OCI-LY7 (cell line): ENCODE data around the gene KIF3C.

Source experiments
- EZH2phosphoT487 ChIP-seq: fragments of 200-600 bp; sonication (generic); IDR thresholded peaks from 2 replicates; pipeline ENCODE4 v1.6.1; 2018; ENCODE audit warnings: low read depth, borderline replicate concordance, mild to moderate bottlenecking, mixed run types, antibody characterized with exemption, low read length, moderate library complexity, mixed read lengths
- TF ChIP-seq, protein P1 (sequence below): fragments of 200-600 bp; sonication (generic); conservative IDR thresholded peaks from 2 replicates; pipeline ENCODE4 v1.5.1; 2014; ENCODE audit warnings: mild to moderate bottlenecking, antibody characterized with exemption, low read length, moderate library complexity, mixed read lengths

DNA sequence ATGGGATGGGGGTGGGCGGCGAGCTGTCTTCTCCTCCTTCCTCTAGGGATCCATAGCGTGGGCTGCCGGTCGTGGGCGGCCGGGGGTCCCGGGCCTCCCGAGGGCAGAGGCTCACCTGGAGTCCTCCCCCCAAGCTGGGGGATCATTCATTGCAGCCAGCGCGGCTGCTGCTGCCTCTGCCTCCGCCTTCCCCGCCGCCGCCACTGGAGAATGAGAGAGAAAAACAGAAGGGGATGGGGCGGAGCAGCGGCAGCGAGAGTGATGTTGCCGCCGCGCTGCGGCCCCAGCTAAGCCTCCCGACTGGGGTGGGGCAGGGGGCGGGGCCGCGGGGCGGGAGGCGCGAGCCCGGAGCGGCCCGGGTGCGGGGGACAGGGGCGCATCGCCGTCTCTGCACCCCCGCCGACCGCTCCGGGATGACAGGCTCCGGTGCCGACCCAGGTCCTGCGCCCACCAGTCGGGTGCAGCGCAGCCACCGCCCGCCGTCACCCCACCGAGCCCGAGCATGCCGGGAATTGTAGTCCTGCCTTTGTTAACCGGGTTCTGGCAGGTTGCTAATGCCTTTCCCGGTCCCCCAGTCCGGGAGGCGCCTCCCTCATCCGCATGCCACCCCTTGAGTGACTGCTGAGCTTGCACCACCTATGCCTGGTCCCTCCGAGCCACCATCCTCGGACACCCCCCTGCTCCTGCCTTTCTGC is at the start of gene KIF3C:
- TF ChIP-seq, protein P1, sequence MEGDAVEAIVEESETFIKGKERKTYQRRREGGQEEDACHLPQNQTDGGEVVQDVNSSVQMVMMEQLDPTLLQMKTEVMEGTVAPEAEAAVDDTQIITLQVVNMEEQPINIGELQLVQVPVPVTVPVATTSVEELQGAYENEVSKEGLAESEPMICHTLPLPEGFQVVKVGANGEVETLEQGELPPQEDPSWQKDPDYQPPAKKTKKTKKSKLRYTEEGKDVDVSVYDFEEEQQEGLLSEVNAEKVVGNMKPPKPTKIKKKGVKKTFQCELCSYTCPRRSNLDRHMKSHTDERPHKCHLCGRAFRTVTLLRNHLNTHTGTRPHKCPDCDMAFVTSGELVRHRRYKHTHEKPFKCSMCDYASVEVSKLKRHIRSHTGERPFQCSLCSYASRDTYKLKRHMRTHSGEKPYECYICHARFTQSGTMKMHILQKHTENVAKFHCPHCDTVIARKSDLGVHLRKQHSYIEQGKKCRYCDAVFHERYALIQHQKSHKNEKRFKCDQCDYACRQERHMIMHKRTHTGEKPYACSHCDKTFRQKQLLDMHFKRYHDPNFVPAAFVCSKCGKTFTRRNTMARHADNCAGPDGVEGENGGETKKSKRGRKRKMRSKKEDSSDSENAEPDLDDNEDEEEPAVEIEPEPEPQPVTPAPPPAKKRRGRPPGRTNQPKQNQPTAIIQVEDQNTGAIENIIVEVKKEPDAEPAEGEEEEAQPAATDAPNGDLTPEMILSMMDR, result no peak
- TF ChIP-seq EZH2phosphoT487, result no peak
